ENCODE results near the gene UBXN6.
A peak's percentile ranks its signal among the peaks of the same experiment; 100 is the strongest.

Gene UBXN6

GRCh38 chr19:4457654-4458395, at the start of gene UBXN6:
Gene UBXN6, minus strand, starts transcription at chr19:4457794. Its CDS starts 97 bp downstream, at chr19:4457697.
- peak; percentile 85 for DNase-seq

GRCh38 chr19:4507150-4507452, 49.5 kb upstream of the UBXN6 start:
- DNase-seq: no peak

GRCh38 chr19:4506449-4507149, 49.0 kb upstream of the UBXN6 start:
- DNase-seq: no peak

- no peak for DNase-seq
Measured at GRCh38 chr19:4505570-4506448, 48.2 kb upstream of the UBXN6 start.

GRCh38 chr19:4504891-4505569, 47.4 kb upstream of the UBXN6 start:
- no peak for DNase-seq

- DNase-seq: no peak
Measured at GRCh38 chr19:4504297-4504701, 46.7 kb upstream of the UBXN6 start.

- no peak for DNase-seq
Measured at GRCh38 chr19:4503825-4504170, 46.2 kb upstream of the UBXN6 start.

GRCh38 chr19:4503132-4503824, 45.7 kb upstream of the UBXN6 start:
- DNase-seq: no peak

- no peak for DNase-seq
Measured at GRCh38 chr19:4502282-4503131, 44.9 kb upstream of the UBXN6 start.

GRCh38 chr19:4501691-4502090, 44.1 kb upstream of the UBXN6 start:
- no peak for DNase-seq

GRCh38 chr19:4500841-4501591, 43.4 kb upstream of the UBXN6 start:
- no peak for DNase-seq

GRCh38 chr19:4499855-4500254, 42.3 kb upstream of the UBXN6 start:
- DNase-seq: no peak

GRCh38 chr19:4499318-4499717, 41.7 kb upstream of the UBXN6 start:
- no peak for DNase-seq

- no peak for DNase-seq
Measured at GRCh38 chr19:4498694-4499093, 41.1 kb upstream of the UBXN6 start.

- no peak for DNase-seq
Measured at GRCh38 chr19:4497770-4498389, 40.3 kb upstream of the UBXN6 start.

- DNase-seq: no peak
Measured at GRCh38 chr19:4496304-4496703, 38.7 kb upstream of the UBXN6 start.

- DNase-seq: no peak
Measured at GRCh38 chr19:4495471-4495870, 37.9 kb upstream of the UBXN6 start.

GRCh38 chr19:4494691-4495064, 37.1 kb upstream of the UBXN6 start:
- no peak for DNase-seq

- no peak for DNase-seq
Measured at GRCh38 chr19:4493929-4494690, 36.5 kb upstream of the UBXN6 start.

Data from NCI-H1436 treated with DMSO at 0.1 percent for 48 hours (cell line).